Subcutaneous abdominal adipose tissue (tissue), 5 donors: ENCODE measurements around the gene RALGAPA2.

Experiments
- H3K27ac ChIP-seq: one replicate; pipeline ENCODE4 v1.7.0; 2013; ENCODE audit warnings: low read depth, mild to moderate bottlenecking, inconsistent platforms, low read length, moderate library complexity
- H3K27me3 ChIP-seq, 5 donors: one replicate each; pipeline ENCODE4 v1.7.0; 2013; ENCODE audit warnings: low read length in 5 of 5, inconsistent platforms in 1 of 5; ENCODE audit not compliant: control insufficient read depth in 5 of 5, insufficient read depth in 4 of 5
- H3K36me3 ChIP-seq, 5 donors: one replicate each; pipeline ENCODE4 v1.7.0; 2013; ENCODE audit warnings: low read length in 5 of 5; ENCODE audit not compliant: control insufficient read depth in 5 of 5, insufficient read depth in 5 of 5
- H3K4me1 ChIP-seq, 5 donors: one replicate each; pipeline ENCODE4 v1.7.0; 2013; ENCODE audit warnings: low read length in 5 of 5, mild to moderate bottlenecking in 3 of 5, moderate library complexity in 1 of 5; ENCODE audit not compliant: control insufficient read depth in 5 of 5, insufficient read depth in 5 of 5
- H3K4me3 ChIP-seq, 5 donors: one replicate each; pipeline ENCODE4 v1.7.0; 2013; ENCODE audit warnings: low read length in 5 of 5, low read depth in 1 of 5
- H3K9ac ChIP-seq, 5 donors: one replicate each; pipeline ENCODE4 v1.7.0; 2013; ENCODE audit warnings: low read length in 5 of 5, mild to moderate bottlenecking in 4 of 5, moderate library complexity in 3 of 5
- H3K9me3 ChIP-seq, 5 donors: one replicate each; pipeline ENCODE4 v1.7.0; 2013; ENCODE audit warnings: low read length in 5 of 5; ENCODE audit not compliant: control insufficient read depth in 5 of 5
- donor health status: healthy.
- donor health status: healthy.
- donor health status: healthy.
- donor health status: healthy.
- donor health status: healthy.

The RALGAPA2 gene

DNA sequence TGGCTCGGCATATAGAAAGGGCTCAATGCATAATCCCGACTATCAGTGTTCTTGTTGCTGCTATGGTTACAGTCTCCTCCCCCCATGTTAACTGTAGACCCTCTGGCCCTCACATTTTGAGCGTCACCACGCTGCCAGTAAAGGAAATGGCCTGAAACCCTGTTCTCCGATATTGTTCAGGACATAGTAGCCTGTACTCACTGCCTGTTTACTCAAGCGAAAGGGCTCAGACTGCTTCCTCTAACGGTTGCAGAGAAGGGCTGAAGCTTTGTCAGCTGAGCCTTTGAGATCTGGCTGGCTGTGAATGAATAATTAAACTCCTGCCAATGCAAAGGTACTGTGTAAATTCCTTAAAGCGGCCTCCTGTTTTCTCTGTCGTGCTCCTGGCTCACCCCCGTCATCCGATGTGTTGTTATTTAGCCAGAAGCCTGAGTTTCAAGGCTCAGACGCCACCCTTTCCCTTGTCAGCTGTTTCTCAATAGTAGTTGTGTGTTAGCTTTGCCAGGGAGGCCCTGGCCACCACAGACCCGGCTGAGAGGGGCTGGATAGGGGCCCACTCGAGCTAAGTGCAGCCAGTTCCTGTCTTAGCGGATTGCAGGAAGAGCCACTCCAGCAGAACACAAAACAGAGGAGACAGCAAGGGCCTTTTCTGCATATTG is 31.2 kb upstream of the RALGAPA2 start:
- no peaks in the 10 kb centered on the region for H3K36me3 ChIP-seq
- peaks cover 0 to 8% (median 0%) of the 10 kb centered on the region in 5 donors for H3K9me3 ChIP-seq
- H3K9ac ChIP-seq, result peak overlapping the region; percentile 4 to 69 (median 49)
- peaks cover 22 to 56% (median 49%) of the 10 kb centered on the region in 5 donors for H3K4me1 ChIP-seq
- peak overlapping the region; percentile 17 to 61 (median 32) for H3K4me3 ChIP-seq
- H3K27ac ChIP-seq, result peak overlapping the region; percentile 78
- no peaks in the 10 kb centered on the region for H3K27me3 ChIP-seq

DNA sequence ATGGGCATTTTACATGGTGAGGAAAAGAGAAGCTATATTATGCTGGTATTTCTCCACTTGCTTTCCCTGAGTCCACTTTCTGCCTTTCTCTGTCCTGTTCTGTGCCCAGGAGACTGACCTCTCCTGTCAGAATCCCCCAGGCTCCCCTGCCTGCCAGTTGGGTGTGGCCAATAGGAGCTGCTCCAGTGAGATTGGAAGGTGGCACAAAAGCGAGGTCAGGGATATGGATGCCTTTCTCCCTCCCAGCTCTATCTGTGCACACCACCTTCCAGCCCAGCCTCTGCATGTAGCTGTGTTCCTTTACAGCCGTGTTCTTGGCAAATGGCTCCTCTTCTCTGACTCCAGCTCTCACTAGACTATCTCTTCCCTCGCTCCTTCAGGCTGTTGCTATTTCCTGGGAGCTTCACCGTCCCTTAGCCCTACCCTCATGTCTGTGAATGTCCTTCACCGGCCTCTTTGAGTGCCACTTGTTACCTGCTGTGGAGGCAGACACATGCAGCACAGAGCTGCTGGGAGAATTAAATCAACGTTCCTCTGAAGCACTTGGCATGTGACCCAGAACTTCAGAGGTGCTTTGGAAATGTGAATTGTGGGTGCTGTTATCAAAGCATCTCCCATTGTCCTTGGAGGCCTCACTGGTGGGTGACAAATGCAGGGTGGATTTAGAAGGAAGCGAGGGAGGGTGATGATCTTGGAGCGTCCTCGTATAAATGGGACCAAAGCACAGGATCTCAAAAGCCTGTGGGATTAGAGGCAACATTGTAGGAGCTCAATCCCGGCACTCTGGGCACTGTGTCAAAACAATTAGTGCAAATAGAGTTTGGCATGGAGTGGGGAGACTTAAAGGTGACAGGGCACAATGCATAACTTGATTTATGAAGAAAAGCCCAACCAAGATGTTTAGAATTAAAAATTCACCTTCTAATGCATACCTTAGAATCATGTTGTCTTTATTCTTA is 28.9 kb upstream of the RALGAPA2 start:
- H3K27ac ChIP-seq, result peak overlapping the region; percentile 78
- no peaks in the 10 kb centered on the region for H3K9me3 ChIP-seq
- H3K27me3 ChIP-seq, result no peaks in the 10 kb centered on the region
- peak overlapping the region in 2 of 5 donors; percentile 16 to 25 for H3K9ac ChIP-seq
- no peaks in the 10 kb centered on the region for H3K36me3 ChIP-seq
- H3K4me3 ChIP-seq, result peak overlapping the region in 2 of 5 donors; percentile 30 to 57
- H3K4me1 ChIP-seq, result peaks cover 22 to 59% (median 49%) of the 10 kb centered on the region in 5 donors

DNA sequence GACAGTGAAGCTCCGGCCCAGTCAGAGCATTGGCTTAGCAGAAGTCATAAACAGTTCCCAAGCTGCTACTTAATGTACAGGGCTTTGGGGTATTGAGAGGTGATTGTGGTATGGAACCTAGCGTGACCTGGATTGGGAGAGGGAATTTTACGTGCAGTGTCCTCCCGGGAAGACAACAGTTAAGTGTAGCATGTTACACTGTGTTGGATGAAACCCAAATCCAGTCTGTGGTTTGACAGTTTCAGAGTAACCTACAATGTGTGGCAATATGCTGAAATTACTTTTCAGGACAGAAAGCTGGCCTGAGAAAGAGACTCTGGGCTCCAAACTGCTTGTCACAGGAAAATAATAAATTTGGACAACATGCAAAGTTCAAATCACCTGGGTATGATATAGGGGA is 28.1 kb upstream of the RALGAPA2 start:
- no peaks in the 10 kb centered on the region for H3K36me3 ChIP-seq
- peak overlapping the region; percentile 78 for H3K27ac ChIP-seq
- peak overlapping the region in 1 of 5 donors; percentile 7 for H3K4me3 ChIP-seq
- H3K4me1 ChIP-seq, result peaks cover 22 to 59% (median 49%) of the 10 kb centered on the region in 5 donors
- H3K9ac ChIP-seq, result no peak overlapping the region
- no peaks in the 10 kb centered on the region for H3K27me3 ChIP-seq
- H3K9me3 ChIP-seq, result no peaks in the 10 kb centered on the region

DNA sequence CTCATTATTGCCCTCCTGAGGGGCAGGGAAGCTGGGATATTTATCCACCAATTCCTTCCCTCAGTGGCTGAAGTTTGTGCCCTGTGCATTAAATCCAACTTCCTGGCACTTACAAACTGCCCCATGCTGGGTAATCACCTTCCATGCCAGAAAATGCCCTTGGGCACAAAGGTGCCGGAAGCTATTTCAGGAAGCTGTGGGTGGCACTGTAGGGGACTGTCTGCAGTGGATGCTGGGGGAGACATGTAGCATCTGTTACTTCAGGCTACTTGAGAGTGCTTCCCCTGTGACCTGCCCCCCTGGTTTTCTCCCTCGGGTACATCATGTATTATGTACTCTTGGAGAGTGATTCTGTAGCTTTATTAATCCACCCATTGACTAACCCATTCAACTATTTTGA is 24.7 kb upstream of the RALGAPA2 start:
- no peak overlapping the region for H3K9ac ChIP-seq
- no peak overlapping the region for H3K4me3 ChIP-seq
- no peaks in the 10 kb centered on the region for H3K27me3 ChIP-seq
- no peak overlapping the region for H3K27ac ChIP-seq
- no peaks in the 10 kb centered on the region for H3K36me3 ChIP-seq
- peaks cover 10 to 46% (median 21%) of the 10 kb centered on the region in 5 donors for H3K4me1 ChIP-seq
- H3K9me3 ChIP-seq, result no peaks in the 10 kb centered on the region

GRCh38 chr20:20736303-20736702 is 23.9 kb upstream of the RALGAPA2 start:
- Histone ChIP-seq H3K4me3 (no peak overlapping the region), H3K36me3 (no peaks in the 10 kb centered on the region), H3K4me1 (peaks cover 9 to 39% (median 14%) of the 10 kb centered on the region in 5 donors), H3K9me3 (no peaks in the 10 kb centered on the region), H3K9ac (no peak overlapping the region), H3K27me3 (no peaks in the 10 kb centered on the region), H3K27ac (no peak overlapping the region)

DNA sequence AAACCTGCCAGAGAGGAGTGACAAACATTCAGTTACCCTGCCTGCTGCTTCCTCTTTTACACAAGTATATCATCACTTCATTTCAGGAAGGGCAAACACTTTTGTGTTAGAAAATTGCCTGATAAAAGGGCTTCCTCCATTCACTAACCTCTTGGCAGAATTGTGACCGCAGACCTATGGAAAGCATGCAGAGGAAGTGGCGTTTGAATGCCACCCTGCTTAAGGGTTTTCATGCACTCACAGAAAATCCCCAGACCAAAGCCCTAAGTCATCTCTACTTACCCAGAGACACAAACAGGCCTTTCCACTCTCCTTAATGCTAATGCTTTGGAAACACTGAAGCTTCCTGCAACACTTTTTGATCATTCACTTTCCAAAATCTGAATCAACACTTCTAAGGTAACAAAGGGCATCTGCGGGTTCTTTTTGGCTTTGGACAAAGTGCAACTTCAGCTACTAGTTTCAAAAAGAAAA is 22.1 kb upstream of the RALGAPA2 start:
- no peaks in the 10 kb centered on the region for H3K27me3 ChIP-seq
- H3K9ac ChIP-seq, result no peak overlapping the region
- H3K27ac ChIP-seq, result no peak overlapping the region
- H3K4me3 ChIP-seq, result no peak overlapping the region
- H3K36me3 ChIP-seq, result no peaks in the 10 kb centered on the region
- no peaks in the 10 kb centered on the region for H3K9me3 ChIP-seq
- peaks cover 0 to 32% (median 0%) of the 10 kb centered on the region in 5 donors for H3K4me1 ChIP-seq

GRCh38 chr20:20733943-20734342 is 21.5 kb upstream of the RALGAPA2 start:
- no peaks in the 10 kb centered on the region for H3K36me3 ChIP-seq
- H3K27me3 ChIP-seq, result no peaks in the 10 kb centered on the region
- peaks cover 0 to 32% (median 0%) of the 10 kb centered on the region in 5 donors for H3K4me1 ChIP-seq
- peak overlapping the region; percentile 6 for H3K27ac ChIP-seq
- H3K9me3 ChIP-seq, result no peaks in the 10 kb centered on the region
- no peak overlapping the region for H3K4me3 ChIP-seq
- no peak overlapping the region for H3K9ac ChIP-seq

DNA sequence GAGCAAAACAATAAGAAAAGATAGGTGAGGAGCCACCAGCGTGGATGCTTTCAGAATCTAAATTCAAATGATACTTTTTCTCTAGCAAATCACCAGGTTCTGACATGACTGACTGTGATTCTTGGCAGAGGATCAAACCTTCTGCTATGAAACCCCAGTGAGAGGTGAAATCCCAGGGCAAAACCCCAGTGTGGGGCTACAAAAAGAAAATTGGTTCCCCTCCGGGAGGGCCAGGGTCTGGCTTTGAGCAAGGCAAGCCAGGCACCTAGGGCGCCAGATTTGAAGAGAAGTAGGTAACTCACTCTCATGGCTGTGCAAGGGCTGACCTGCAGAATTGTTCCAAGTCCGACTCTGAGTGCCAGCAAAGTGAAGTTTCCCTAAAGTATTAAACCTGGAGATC is 20.2 kb upstream of the RALGAPA2 start:
- no peaks in the 10 kb centered on the region for H3K9me3 ChIP-seq
- peak overlapping the region in 1 of 5 donors; percentile 48 for H3K9ac ChIP-seq
- peak overlapping the region; percentile 67 for H3K27ac ChIP-seq
- no peak overlapping the region for H3K4me3 ChIP-seq
- H3K27me3 ChIP-seq, result no peaks in the 10 kb centered on the region
- peaks cover 0 to 32% (median 0%) of the 10 kb centered on the region in 5 donors for H3K4me1 ChIP-seq
- no peaks in the 10 kb centered on the region for H3K36me3 ChIP-seq

- Histone ChIP-seq H3K9me3 (no peaks in the 10 kb centered on the region), H3K4me1 (peaks cover 0 to 27% (median 0%) of the 10 kb centered on the region in 5 donors), H3K9ac (no peak overlapping the region), H3K27ac (peak overlapping the region; percentile 67), H3K4me3 (no peak overlapping the region), H3K36me3 (no peaks in the 10 kb centered on the region), H3K27me3 (no peaks in the 10 kb centered on the region)
Measured at GRCh38 chr20:20731945-20732296, 19.5 kb upstream of the RALGAPA2 start.
